Keratinocyte (primary cell): Measurements from ENCODE around the gene CNOT6. TPM values are rescaled to one million over a fixed set of nuclear protein-coding genes. Genes with fewer than 3 reads are reported as not detected.

Source experiments
- DNase-seq: peaks from one replicate; pipeline ENCODE4 v3.0.0-alpha.2; 2011; ENCODE audit warnings: low read depth, missing footprints, low spot score
- FAIRE-seq: peaks from 2 replicates; lab custom pipeline; 2011; peaks lifted over from hg19 to GRCh38; lab: Jason Lieb, UNC
- H2AFZ ChIP-seq: 2 replicates; pipeline ENCODE4 v1.6.0; 2012; ENCODE audit warnings: low read length, control low read depth, inconsistent platforms; ENCODE audit not compliant: control insufficient read depth
- H3K27ac ChIP-seq: 2 replicates; pipeline ENCODE4 v1.5.1; 2011; ENCODE audit warnings: low read length; ENCODE audit not compliant: control insufficient read depth, insufficient read depth
- H3K27me3 ChIP-seq: 3 replicates; pipeline ENCODE4 v1.6.0; 2011; ENCODE audit warnings: low read length; ENCODE audit not compliant: control insufficient read depth, insufficient read depth; ENCODE audit errors: extremely low read depth
- H3K36me3 ChIP-seq, 2 experiments: 2 replicates in 1 of 2; 3 replicates in 1 of 2; pipeline ENCODE4 v1.5.1; 2011; ENCODE audit warnings: low read length in 2 of 2, mild to moderate bottlenecking in 1 of 2; ENCODE audit not compliant: control insufficient read depth in 2 of 2, insufficient read depth in 2 of 2; ENCODE audit errors: extremely low read depth in 1 of 2
- H3K4me1 ChIP-seq: 3 replicates; pipeline ENCODE4 v1.5.1; 2011; ENCODE audit warnings: low read length; ENCODE audit not compliant: control insufficient read depth, insufficient read depth; ENCODE audit errors: extremely low read depth
- H3K4me2 ChIP-seq: 3 replicates; pipeline ENCODE4 v1.6.0; 2011; ENCODE audit warnings: low read depth, low read length; ENCODE audit not compliant: control insufficient read depth, insufficient read depth; ENCODE audit errors: extremely low read depth
- H3K4me3 ChIP-seq, 3 experiments: fragments of 200-600 bp in 1 of 3; sonication (generic) in 1 of 3; 2 replicates in 2 of 3; 3 replicates in 1 of 3; pipeline ENCODE4 v1.5.1; 2011 to 2016; ENCODE audit warnings: low read length in 3 of 3, mild to moderate bottlenecking in 3 of 3, control low read depth in 2 of 3, inconsistent platforms in 1 of 3, low read depth in 1 of 3, mixed read lengths in 1 of 3, mixed run types in 1 of 3, moderate library complexity in 1 of 3; ENCODE audit not compliant: control insufficient read depth in 2 of 3, insufficient read depth in 2 of 3; ENCODE audit errors: extremely low read depth in 1 of 3
- H3K79me2 ChIP-seq: 2 replicates; pipeline ENCODE4 v1.6.0; 2012; ENCODE audit warnings: low read length; ENCODE audit not compliant: control insufficient read depth, insufficient read depth
- H3K9ac ChIP-seq: 3 replicates; pipeline ENCODE4 v1.6.0; 2011; ENCODE audit warnings: low read length; ENCODE audit not compliant: control insufficient read depth, insufficient read depth; ENCODE audit errors: extremely low read depth
- H3K9me1 ChIP-seq: 3 replicates; pipeline ENCODE4 v1.6.0; 2011; ENCODE audit warnings: low read length; ENCODE audit not compliant: control insufficient read depth, insufficient read depth; ENCODE audit errors: extremely low read depth
- H3K9me3 ChIP-seq: 2 replicates; pipeline ENCODE4 v1.5.1; 2012; ENCODE audit warnings: low read depth, low read length; ENCODE audit not compliant: control insufficient read depth
- H4K20me1 ChIP-seq: 3 replicates; pipeline ENCODE4 v1.6.0; 2011; ENCODE audit warnings: low read length; ENCODE audit not compliant: control insufficient read depth, insufficient read depth; ENCODE audit errors: extremely low read depth
- EZH2 ChIP-seq: IDR thresholded peaks from one replicate; pipeline ENCODE4 v1.6.1; 2012; ENCODE audit warnings: inconsistent platforms, mild to moderate bottlenecking, low read length, moderate library complexity
- dilution Hi-C: fragments of 300-500 bp; cut with MboI; formaldehyde crosslinking; loops from one replicate; pipeline ENCODE4 v1.7.0; 2020; ENCODE audit warnings: low sequenced_read_pairs; ENCODE audit not compliant: extremely low pct_ligation_motif_present
- polyA plus RNA-seq, 5 experiments: library from polyadenylated mRNA; depleted of rRNA in 3 of 5; stranded (reverse) in 3 of 5; stranded (forward) in 1 of 5; unstranded in 1 of 5; fragments of >200 nt; gene quantifications; 1 replicate in 1 of 5; 2 replicates in 3 of 5; 3 replicates in 1 of 5; pipeline versions ENCODE4 v1.2.1 to v1.2.3, GENCODE V29; 2011 to 2012; ENCODE audit warnings: missing spikeins in 2 of 5, low read depth in 1 of 5, low replicate concordance in 1 of 5
- small RNA-seq, 3 experiments: library from RNA; depleted of rRNA; stranded (forward); fragments of <200 nt; gene quantifications; one replicate each; pipeline ENCODE3, GENCODE V24; 2012; ENCODE audit warnings: low read depth in 3 of 3, low replicate concordance in 1 of 3; ENCODE audit not compliant: insufficient read length in 3 of 3
- TF ChIP-seq, protein P1 (sequence below), 3 experiments: IDR thresholded peaks in 1 of 3; conservative IDR thresholded peaks in 1 of 3; optimal IDR thresholded peaks in 1 of 3; 2 replicates in 2 of 3; 3 replicates in 1 of 3; pipeline versions ENCODE3 to v1.5.1; 2011; ENCODE audit warnings: low read length in 3 of 3, mild to moderate bottlenecking in 3 of 3, moderate library complexity in 2 of 3, control low read depth in 1 of 3, inconsistent platforms in 1 of 3; ENCODE audit not compliant: insufficient read depth in 2 of 3; ENCODE audit errors: extremely low read depth in 1 of 3

CNOT6 gene
- polyA plus RNA-seq, 1 donor (not counting 4 experiments of a cell fraction or from before 2014, with no cell fraction given), result 29.7 TPM

DNA sequence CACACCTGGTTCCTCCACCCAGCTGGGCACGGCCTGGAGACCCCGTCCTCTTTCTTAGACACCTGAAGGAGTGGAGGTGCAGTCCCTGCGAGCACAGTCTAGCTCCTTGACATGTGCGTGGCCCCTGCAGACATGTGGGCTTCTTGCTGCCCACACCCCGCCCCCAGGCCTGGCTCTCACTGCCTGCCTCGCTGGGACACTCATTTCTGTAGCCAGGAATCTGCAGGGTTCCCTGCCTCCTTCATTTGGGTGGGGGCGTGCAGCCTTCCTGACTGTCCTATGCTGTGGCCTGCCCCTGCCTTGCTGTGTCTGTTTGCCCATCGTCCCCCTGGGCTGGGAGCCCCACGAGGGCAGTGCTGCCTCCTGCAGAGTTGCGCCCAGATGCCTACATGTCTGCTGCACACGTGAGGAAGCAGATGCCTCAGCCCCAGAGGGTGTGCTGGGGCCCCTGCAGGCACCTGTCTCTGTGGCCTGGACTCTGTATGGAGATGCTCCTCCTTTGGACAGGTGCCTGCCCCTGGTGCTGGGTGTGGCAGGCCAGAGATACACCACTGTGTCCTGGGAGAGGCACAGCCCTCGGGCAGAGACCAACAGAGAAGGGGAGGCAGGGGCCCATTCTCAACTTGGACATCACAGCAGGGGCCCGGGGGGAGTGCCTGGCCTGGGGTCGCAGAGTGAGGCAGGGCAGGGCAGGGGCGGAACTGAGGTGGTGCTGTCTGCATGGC lies 132.6 kb downstream of the CNOT6 start:
- no peak overlapping the region for H3K4me3 ChIP-seq
- H3K27ac ChIP-seq, result no peak overlapping the region
- FAIRE-seq, result no peak
- no peaks in the 10 kb centered on the region for H4K20me1 ChIP-seq
- no peaks in the 10 kb centered on the region for H3K4me1 ChIP-seq
- H3K79me2 ChIP-seq, result no peaks in the 10 kb centered on the region
- no peaks in the 10 kb centered on the region for H3K9me1 ChIP-seq
- TF ChIP-seq, protein P1, sequence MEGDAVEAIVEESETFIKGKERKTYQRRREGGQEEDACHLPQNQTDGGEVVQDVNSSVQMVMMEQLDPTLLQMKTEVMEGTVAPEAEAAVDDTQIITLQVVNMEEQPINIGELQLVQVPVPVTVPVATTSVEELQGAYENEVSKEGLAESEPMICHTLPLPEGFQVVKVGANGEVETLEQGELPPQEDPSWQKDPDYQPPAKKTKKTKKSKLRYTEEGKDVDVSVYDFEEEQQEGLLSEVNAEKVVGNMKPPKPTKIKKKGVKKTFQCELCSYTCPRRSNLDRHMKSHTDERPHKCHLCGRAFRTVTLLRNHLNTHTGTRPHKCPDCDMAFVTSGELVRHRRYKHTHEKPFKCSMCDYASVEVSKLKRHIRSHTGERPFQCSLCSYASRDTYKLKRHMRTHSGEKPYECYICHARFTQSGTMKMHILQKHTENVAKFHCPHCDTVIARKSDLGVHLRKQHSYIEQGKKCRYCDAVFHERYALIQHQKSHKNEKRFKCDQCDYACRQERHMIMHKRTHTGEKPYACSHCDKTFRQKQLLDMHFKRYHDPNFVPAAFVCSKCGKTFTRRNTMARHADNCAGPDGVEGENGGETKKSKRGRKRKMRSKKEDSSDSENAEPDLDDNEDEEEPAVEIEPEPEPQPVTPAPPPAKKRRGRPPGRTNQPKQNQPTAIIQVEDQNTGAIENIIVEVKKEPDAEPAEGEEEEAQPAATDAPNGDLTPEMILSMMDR (optimal IDR thresholded peaks at IDR 0.05 in 1 of 3, IDR thresholded peaks at IDR 0.05 in 1 of 3, conservative IDR thresholded peaks at IDR 0.05 in 1 of 3; ENCODE audit: extremely low read depth in 1 of 3, insufficient read depth in 2 of 3, low read length in 3 of 3), result no peak
- TF ChIP-seq EZH2, result no peak
- DNase-seq, result no peak
- H2AFZ ChIP-seq, result no peak overlapping the region
- H3K27me3 ChIP-seq, result no peaks in the 10 kb centered on the region
- no peaks in the 10 kb centered on the region for H3K9me3 ChIP-seq
- H3K9ac ChIP-seq, result no peak overlapping the region
- dilution Hi-C loops, result no loop called here
- no peak overlapping the region for H3K4me2 ChIP-seq
- H3K36me3 ChIP-seq, result no peaks in the 10 kb centered on the region

DNA sequence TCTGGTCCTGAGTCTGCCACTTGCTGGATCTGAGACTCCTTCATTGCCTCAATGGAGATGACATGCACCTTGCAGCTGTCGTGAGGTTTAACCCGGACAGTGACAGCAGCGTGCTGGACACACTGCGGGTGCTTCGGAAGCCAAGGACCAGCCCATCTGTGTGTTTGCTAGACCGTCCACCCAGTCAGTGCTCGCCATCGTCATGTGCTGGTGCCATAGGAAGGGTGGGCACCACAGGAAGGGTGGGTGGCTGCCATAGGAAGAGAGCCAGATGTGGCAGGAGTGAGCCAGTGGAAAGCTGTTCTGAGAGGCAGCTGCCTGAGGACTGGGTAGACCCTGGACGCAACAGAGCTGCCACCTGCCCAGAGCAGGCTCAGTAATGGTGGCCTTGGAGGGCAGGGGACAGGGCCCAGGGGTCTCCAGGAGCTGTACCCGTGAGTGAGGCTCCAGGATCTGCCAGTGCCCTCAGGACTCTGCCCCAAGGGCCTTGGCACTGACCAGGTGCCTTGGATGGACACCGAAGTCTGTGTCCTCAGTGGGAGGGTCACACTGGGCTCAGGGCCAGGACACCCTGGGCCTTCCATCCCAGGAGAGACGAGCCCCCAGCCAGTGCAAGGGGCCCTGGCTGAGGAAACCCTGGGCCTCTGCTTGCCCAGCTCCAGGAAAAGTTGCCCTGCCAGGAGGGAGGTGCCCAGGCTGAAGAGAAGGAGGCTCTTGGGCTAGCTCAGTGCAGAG lies 133.4 kb downstream of the CNOT6 start:
- dilution Hi-C loops, result no loop called here
- no peak for DNase-seq
- H3K4me2 ChIP-seq, result no peak overlapping the region
- no peaks in the 10 kb centered on the region for H3K36me3 ChIP-seq
- H2AFZ ChIP-seq, result no peak overlapping the region
- H3K79me2 ChIP-seq, result no peaks in the 10 kb centered on the region
- no peak overlapping the region for H3K9ac ChIP-seq
- no peaks in the 10 kb centered on the region for H3K9me3 ChIP-seq
- no peaks in the 10 kb centered on the region for H3K4me1 ChIP-seq
- no peaks in the 10 kb centered on the region for H3K27me3 ChIP-seq
- FAIRE-seq, result no peak
- no peak overlapping the region for H3K4me3 ChIP-seq
- H3K27ac ChIP-seq, result no peak overlapping the region
- no peaks in the 10 kb centered on the region for H3K9me1 ChIP-seq
- TF ChIP-seq EZH2, result no peak
- TF ChIP-seq, protein P1 (optimal IDR thresholded peaks at IDR 0.05 in 1 of 3, IDR thresholded peaks at IDR 0.05 in 1 of 3, conservative IDR thresholded peaks at IDR 0.05 in 1 of 3; ENCODE audit: extremely low read depth in 1 of 3, insufficient read depth in 2 of 3, low read length in 3 of 3), result no peak
- no peaks in the 10 kb centered on the region for H4K20me1 ChIP-seq

Small RNA genes within 50 kb of the gene (small RNA-seq; reads per million reads assigned to genes)
- gene RNU6-525P, result 0 reads per million in 3 experiments

Other genes with a start within 250 kb of the CNOT6 start
- 25.2 to 49.4 TPM (median 42.8 TPM) in 3 replicates for gene MAPK9, start 202.3 kb upstream of the CNOT6 start, polyA plus RNA-seq
- 0.02 to 0.04 TPM in 2 of 3 replicates, not detected in the other for gene GFPT2, start 141.0 kb upstream of the CNOT6 start, polyA plus RNA-seq
- not detected in 3 replicates for gene SCGB3A1, start 97.1 kb downstream of the CNOT6 start, polyA plus RNA-seq
- gene FLT4, start 155.2 kb downstream of the CNOT6 start, polyA plus RNA-seq, result 0.03 to 0.05 TPM in 2 of 3 replicates, not detected in the other
- gene OR2Y1, start 245.7 kb downstream of the CNOT6 start, polyA plus RNA-seq, result not detected in 3 replicates